ENCODE results near the gene DENND2C.

DNA sequence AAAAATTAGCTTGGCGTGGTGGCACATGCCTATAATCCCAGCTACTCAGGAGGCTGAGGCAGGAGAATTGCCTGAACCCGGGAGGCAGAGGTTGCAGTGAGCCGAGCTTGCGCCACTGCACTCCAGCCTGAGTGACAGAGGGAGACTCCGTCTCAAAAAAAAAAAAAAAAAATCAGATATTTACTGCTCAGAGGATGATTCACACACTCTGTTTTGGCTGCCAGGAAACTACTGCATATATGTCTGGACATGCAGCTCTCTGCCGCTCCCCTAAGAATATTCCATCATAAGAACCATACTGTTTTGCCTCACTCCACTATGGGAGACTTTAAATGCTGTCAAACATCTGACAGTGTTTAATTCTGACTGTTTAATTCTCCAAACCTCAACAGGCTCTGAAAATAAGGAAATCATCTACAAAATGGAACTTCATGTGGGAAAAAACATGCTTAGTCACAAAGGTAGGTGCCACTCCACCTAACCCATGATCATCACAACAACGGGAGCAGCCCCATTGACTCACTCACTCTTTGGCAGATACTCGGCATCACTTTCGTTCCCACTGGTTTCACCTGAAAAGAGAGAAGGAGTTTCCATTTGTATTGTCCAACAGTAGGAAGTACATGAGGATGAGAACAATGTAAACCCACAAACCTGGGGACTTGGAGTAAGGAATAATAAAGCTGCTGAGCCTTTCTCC is 59.2 kb downstream of the DENND2C start:
- TF ChIP-seq, protein P1, sequence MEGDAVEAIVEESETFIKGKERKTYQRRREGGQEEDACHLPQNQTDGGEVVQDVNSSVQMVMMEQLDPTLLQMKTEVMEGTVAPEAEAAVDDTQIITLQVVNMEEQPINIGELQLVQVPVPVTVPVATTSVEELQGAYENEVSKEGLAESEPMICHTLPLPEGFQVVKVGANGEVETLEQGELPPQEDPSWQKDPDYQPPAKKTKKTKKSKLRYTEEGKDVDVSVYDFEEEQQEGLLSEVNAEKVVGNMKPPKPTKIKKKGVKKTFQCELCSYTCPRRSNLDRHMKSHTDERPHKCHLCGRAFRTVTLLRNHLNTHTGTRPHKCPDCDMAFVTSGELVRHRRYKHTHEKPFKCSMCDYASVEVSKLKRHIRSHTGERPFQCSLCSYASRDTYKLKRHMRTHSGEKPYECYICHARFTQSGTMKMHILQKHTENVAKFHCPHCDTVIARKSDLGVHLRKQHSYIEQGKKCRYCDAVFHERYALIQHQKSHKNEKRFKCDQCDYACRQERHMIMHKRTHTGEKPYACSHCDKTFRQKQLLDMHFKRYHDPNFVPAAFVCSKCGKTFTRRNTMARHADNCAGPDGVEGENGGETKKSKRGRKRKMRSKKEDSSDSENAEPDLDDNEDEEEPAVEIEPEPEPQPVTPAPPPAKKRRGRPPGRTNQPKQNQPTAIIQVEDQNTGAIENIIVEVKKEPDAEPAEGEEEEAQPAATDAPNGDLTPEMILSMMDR (IDR thresholded peaks at IDR 0.05): no peak
- TF ChIP-seq POLR2AphosphoS5 (IDR thresholded peaks at IDR 0.05) (peak; percentile 58), POLR2A (IDR thresholded peaks at IDR 0.05) (peak; percentile 19)

Measured in prostate gland (tissue), 2 donors.